AG10803 (cell line): ENCODE measurements around the gene FARS2.
A peak's percentile ranks its signal among the peaks of the same experiment; 100 is the strongest.

Source experiments
- DNase-seq: peaks from one replicate; pipeline ENCODE4 v3.0.0; 2010; ENCODE audit warnings: low read depth
- H3K4me3 ChIP-seq: 2 replicates; pipeline ENCODE4 v1.5.1; 2011; ENCODE audit warnings: mild to moderate bottlenecking, low read length, control low read depth
- CTCF ChIP-seq: conservative IDR thresholded peaks from 2 replicates; pipeline ENCODE4 v1.5.1; 2011; ENCODE audit warnings: mild to moderate bottlenecking, low read length, control low read depth, inconsistent platforms

Gene FARS2

GRCh38 chr6:5333658-5334057 is 72.3 kb downstream of the FARS2 start:
- peak; percentile 69 for DNase-seq
- no peak overlapping the region for H3K4me3 ChIP-seq
- TF ChIP-seq CTCF: no peak

GRCh38 chr6:5334341-5334740 is 73.0 kb downstream of the FARS2 start:
- DNase-seq: peak; percentile 52
- H3K4me3 ChIP-seq: no peak overlapping the region
- TF ChIP-seq CTCF: no peak

- no peak overlapping the region for H3K4me3 ChIP-seq
- TF ChIP-seq CTCF: no peak
- DNase-seq: no peak
Observed at GRCh38 chr6:5335020-5335419, 73.7 kb downstream of the FARS2 start.

GRCh38 chr6:5337573-5337972 is 76.3 kb downstream of the FARS2 start:
- DNase-seq: peak; percentile 81
- TF ChIP-seq CTCF: no peak; the same call in 1 of the 2 replicates
- no peak overlapping the region for H3K4me3 ChIP-seq

DNA sequence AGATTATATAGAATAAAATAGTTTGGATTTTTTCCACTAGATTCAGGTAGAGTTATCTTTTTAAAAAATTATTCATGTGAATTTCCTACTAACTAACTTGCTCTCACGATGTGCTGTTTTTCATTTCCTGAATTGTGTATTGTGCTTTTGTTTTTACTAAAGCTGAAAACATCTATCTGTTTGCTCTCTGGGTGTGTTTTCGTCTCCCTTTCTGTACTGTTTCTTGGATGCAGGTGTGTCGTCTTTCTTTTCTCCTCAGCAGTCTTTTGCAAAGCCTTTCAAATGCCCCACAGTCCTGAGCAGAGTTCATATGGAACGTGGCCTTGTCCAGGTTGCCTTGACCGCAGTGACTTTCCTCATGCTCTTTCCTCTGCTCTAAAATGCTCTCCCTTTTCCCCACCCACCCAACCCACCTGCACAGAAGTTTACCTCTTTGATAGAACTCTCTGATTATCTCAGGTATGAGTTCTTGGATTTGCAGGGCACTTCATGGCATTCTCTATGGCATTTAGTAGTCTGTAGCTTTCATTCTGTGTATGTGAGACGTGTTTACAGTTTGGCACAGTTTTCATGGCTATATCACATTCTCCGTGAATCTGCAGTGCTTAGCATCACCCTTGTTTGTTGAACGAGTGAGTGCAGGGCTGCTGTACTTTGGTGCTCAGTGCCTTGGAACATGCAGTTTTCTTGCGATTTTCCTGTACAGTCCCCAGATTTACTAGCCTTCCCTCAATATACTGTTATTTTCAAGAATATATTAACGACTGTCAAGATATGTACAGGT is 77.1 kb downstream of the FARS2 start:
- H3K4me3 ChIP-seq: no peak overlapping the region
- TF ChIP-seq CTCF: no peak
- DNase-seq: no peak

- H3K4me3 ChIP-seq: no peak overlapping the region
- DNase-seq: no peak
- no peak for TF ChIP-seq CTCF
Observed at GRCh38 chr6:5339786-5340185, 78.5 kb downstream of the FARS2 start.

GRCh38 chr6:5341845-5342244 is 80.5 kb downstream of the FARS2 start:
- no peak overlapping the region for H3K4me3 ChIP-seq
- DNase-seq: no peak
- TF ChIP-seq CTCF: no peak
